Activated T-cell treated with anti-CD3 and anti-CD28 coated beads, Interleukin-2, amount 50 U/mL, for 72 hours (primary cell): ENCODE data around the gene PDSS2. TPM values are rescaled to one million over a fixed set of nuclear protein-coding genes. Genes with fewer than 3 reads are reported as not detected.

Experiments used
- ATAC-seq, 2 donors: fragments of 150-1000 bp; cut with Tn5 transposase; replicated peaks in 1 of 2; 2 replicates each; pipeline ENCODE4 v1.10.0; 2021; ENCODE audit warnings: moderate library complexity in 2 of 2, mild to moderate bottlenecking in 1 of 2
- DNase-seq, 2 donors: peaks; one replicate each; pipeline ENCODE4 v3.0.0; 2021 to 2022; ENCODE audit warnings: mixed read lengths in 1 of 2
- H3K27ac Mint-ChIP-seq: one replicate; pipeline ENCODE4 v1.8.0; 2022; ENCODE audit warnings: mild to moderate bottlenecking, moderate library complexity, mixed read lengths
- H3K27me3 Mint-ChIP-seq: one replicate; pipeline ENCODE4 v1.8.0; 2022; ENCODE audit warnings: low read depth, mixed read lengths
- H3K36me3 Mint-ChIP-seq, 2 donors: one replicate each; pipeline ENCODE4 v1.8.0; 2022; ENCODE audit warnings: mixed read lengths in 2 of 2, mild to moderate bottlenecking in 1 of 2; ENCODE audit not compliant: insufficient read depth in 2 of 2
- H3K4me1 Mint-ChIP-seq: one replicate; pipeline ENCODE4 v1.8.0; 2022; ENCODE audit warnings: low read depth, mixed read lengths
- H3K4me3 Mint-ChIP-seq, 2 donors: one replicate each; pipeline ENCODE4 v1.8.0; 2022; ENCODE audit warnings: mild to moderate bottlenecking in 2 of 2, mixed read lengths in 2 of 2, moderate library complexity in 2 of 2
- H3K9me3 Mint-ChIP-seq, 2 donors: one replicate each; pipeline ENCODE4 v1.8.0; 2022; ENCODE audit warnings: mixed read lengths in 2 of 2
- total RNA-seq, 2 donors: library from RNA; stranded (reverse); gene quantifications; one replicate each; pipeline ENCODE4 v1.2.3, GENCODE V29; 2022

Gene PDSS2
- total RNA-seq, 2 donors from 2014 or later = 12.1 to 14.3 TPM

DNA sequence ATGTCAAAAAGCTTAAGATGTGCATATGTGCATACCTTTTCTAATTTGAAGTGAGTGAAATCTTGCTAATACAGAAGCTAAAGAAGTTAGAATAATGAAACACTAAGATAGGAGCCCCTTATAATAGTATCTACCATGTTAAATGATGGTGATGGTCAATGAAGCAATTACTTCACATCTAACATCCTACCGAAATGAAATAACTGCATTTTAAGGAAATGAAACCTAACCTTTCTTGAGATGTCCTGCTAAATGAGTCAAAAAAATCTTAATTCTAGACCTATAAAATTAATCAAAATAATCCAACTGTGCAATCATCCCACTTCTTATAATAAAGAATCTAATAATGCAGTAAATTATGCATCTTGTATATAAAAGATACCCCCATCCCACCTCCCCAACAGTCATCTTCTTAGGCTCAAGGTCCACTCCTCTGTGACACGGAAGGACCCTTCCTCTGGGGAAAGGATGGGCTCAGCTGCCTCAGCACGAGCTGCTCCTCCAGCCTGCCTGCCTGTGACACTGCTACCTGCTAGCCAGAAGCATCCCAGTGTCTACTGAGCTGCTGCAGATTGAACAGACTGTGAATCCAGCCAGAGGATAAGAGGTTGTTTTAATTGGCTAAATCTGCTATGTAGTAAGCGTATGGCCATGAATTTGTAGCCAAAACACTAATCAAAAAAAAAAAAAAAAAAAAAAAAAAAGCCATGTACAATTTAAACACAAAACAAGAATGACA lies 214.5 kb downstream of the PDSS2 start:
- ATAC-seq (no peak), DNase-seq (no peak)
- no peaks in the 10 kb centered on the region for H3K4me1 Mint-ChIP-seq
- H3K27ac Mint-ChIP-seq = no peak overlapping the region
- no peaks in the 10 kb centered on the region for H3K27me3 Mint-ChIP-seq
- H3K9me3 Mint-ChIP-seq = no peaks in the 10 kb centered on the region
- no peaks in the 10 kb centered on the region for H3K36me3 Mint-ChIP-seq
- H3K4me3 Mint-ChIP-seq = no peak overlapping the region

DNA sequence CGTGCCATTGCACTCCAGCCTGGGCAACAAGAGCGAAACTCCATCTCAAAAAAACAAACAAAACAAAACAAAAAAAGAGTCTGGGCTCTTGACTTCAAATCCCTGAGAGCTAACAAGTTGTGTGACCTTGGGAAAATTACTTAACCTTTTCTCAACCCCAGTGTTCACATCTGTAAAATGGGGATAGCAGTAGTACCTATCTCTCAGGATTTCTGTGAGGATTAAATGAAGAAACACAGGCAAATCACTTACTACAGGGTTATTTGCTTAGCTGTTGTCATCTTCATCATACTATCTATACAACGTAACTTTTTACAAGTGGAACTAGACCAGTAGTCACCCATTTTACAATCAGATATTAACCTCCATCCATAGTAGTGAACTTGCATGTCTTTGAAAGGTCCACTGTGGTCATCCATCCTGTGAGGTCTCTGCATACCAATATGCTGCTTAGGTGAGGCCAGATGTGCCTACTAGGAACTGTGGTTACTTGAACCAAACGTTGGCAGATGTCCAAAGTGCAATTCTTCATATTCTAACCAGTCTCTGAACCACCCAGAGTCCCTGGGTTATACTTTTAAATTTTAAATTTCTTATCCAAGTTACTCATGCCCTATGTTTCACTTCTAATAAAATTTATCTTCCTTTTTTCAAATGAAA lies 215.2 kb downstream of the PDSS2 start:
- H3K27me3 Mint-ChIP-seq = no peaks in the 10 kb centered on the region
- DNase-seq (no peak), ATAC-seq (no peak)
- H3K36me3 Mint-ChIP-seq = no peaks in the 10 kb centered on the region
- H3K4me1 Mint-ChIP-seq = no peaks in the 10 kb centered on the region
- H3K4me3 Mint-ChIP-seq = no peak overlapping the region
- H3K27ac Mint-ChIP-seq = no peak overlapping the region
- H3K9me3 Mint-ChIP-seq = no peaks in the 10 kb centered on the region

DNA sequence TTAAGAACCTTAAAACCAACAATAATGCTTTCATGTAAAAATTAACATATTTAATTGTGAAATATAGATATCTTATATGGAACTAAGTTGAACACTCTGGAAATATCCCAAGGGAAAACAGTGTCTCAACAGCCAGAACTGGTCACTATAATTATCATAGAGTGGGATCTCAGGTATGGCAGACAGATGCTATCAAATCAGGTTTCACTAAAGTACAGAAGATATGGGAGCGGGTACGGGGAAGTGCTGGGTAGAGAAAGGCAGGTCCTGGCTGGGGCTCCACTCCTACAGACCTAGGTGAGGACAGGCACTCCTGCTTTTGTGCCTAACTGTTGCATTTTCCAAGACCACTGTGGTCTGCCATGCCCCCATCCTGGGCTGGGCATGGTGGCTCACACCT lies 215.9 kb downstream of the PDSS2 start:
- ATAC-seq (no peak), DNase-seq (no peak)
- Mint-ChIP-seq H3K27ac (no peak overlapping the region), H3K27me3 (no peaks in the 10 kb centered on the region), H3K9me3 (no peaks in the 10 kb centered on the region), H3K4me1 (no peaks in the 10 kb centered on the region), H3K4me3 (no peak overlapping the region), H3K36me3 (no peaks in the 10 kb centered on the region)

DNA sequence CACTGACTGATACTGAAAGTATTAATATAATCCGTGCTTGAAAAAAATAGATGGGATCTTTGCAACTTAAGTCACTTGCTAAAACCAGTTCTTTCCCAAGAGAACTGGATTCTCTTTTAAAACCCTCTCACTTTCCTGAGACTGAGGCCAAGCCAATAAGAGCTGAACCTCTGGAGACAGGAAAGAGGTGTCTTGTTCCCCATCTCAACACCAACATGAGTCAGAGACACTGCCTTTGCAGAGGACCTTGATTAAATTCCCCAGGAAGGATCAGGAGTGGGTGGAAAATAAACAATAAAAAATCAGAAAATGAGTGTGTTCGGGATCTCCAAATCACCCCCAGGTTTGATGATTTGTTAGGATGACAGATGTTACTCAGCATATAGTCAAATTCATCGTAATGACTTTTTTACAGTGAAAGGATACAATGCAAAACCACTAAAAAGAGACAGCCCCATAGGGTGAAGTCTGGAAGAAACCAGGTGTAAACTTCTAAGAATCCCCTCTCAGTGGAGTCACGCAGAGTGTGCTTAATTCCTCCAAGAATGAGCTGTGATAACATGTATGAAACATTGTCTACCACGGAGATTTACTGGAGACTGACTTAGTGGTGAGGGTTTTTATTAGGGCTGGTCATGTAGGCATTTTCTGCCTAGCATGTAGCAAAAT lies 221.2 kb downstream of the PDSS2 start:
- peak in 1 of 2 donors; percentile 43 for ATAC-seq
- H3K9me3 Mint-ChIP-seq = peaks cover 2 to 7% of the 10 kb centered on the region in 2 donors
- no peak overlapping the region for H3K4me3 Mint-ChIP-seq
- no peak overlapping the region for H3K27ac Mint-ChIP-seq
- DNase-seq = no peak
- no peaks in the 10 kb centered on the region for H3K4me1 Mint-ChIP-seq
- H3K36me3 Mint-ChIP-seq = peaks cover 7 to 14% of the 10 kb centered on the region in 2 donors
- H3K27me3 Mint-ChIP-seq = no peaks in the 10 kb centered on the region

DNA sequence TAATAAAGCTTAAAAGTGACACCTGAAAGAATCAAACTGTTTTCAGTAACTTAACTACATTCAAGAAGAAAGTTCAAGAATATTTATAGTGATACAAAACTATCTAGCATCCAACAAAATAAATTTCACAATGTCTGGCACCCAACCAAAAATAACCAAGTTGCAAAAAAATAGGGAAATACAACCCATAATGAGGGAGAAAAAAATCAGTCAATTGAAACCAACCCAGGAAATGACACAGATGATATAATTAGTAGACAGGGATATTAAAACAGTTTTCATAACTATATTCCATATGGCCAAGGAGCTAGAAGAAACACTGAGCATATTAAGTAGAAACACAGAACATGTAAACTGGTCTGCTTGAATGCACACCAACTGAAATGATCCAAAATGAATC lies 223.9 kb downstream of the PDSS2 start:
- Mint-ChIP-seq H3K4me1 (no peaks in the 10 kb centered on the region), H3K36me3 (peaks cover 7 to 14% of the 10 kb centered on the region in 2 donors), H3K27ac (no peak overlapping the region), H3K4me3 (no peak overlapping the region), H3K27me3 (no peaks in the 10 kb centered on the region), H3K9me3 (peaks cover 2 to 7% of the 10 kb centered on the region in 2 donors)
- ATAC-seq (no peak), DNase-seq (no peak)

DNA sequence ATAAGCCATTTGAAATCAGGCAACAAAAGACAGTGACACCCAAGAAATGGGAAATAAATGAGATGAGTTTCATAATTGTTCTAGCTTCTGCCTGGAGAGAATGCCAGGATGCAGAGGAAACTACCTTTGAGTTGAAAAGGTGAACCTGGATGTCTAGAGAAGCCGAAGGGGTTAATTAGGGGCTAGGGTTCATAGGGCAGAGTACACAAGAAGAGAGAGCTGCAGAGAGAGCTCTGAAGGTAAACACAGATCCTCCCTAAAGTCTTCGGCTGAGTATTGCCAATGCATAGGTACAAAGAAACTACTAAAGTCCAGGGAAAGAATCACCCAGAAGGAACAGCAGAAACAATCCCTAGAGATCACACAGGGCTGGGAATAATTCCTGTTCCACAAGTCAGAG lies 224.4 kb downstream of the PDSS2 start:
- ATAC-seq (no peak), DNase-seq (no peak)
- H3K4me3 Mint-ChIP-seq = no peak overlapping the region
- no peaks in the 10 kb centered on the region for H3K4me1 Mint-ChIP-seq
- peaks cover 7 to 14% of the 10 kb centered on the region in 2 donors for H3K36me3 Mint-ChIP-seq
- H3K27ac Mint-ChIP-seq = no peak overlapping the region
- H3K27me3 Mint-ChIP-seq = no peaks in the 10 kb centered on the region
- peaks cover 2 to 7% of the 10 kb centered on the region in 2 donors for H3K9me3 Mint-ChIP-seq

DNA sequence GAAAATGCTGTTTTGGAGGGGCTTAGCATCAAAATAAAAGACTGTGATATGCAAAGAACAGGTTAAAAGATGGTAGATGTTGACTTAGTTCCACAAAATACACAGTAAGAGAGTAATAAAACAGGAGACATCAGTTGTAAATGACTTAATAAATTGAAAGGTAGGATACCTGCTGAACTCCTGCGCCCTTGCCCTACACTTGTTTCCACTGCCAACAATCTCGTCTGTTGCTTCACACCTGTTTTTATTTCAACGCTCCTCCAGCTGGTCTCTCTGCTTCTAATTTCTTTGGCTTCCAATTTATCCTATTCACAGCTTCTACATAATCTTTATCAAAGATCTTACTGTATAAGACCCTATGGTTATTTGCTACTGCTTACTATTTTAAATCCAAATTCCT lies 228.1 kb downstream of the PDSS2 start:
- H3K27ac Mint-ChIP-seq = no peak overlapping the region
- DNase-seq = no peak
- no peaks in the 10 kb centered on the region for H3K27me3 Mint-ChIP-seq
- peaks cover 4 to 11% of the 10 kb centered on the region in 2 donors for H3K36me3 Mint-ChIP-seq
- no peaks in the 10 kb centered on the region for H3K4me1 Mint-ChIP-seq
- peaks cover 2 to 3% of the 10 kb centered on the region in 2 donors for H3K9me3 Mint-ChIP-seq
- no peak overlapping the region for H3K4me3 Mint-ChIP-seq
- ATAC-seq = no peak

DNA sequence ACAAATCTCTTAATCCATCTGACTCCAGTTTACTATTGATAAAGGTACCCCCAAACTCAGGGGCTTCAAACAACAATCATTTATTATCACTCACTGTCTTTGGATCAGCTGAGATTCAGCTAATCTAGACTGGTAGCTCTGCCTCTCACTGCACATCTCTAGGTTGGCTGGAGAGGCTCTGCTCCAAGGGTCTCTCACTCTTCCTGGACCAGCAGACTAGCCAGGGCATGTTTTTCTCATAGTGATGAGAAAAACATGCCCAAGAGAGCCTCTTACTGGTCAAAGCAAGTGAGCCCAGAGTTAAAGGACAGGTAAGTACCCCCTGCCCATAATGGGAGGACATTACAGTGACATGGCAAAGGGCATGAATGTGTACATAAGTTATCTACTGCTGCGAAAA lies 228.9 kb downstream of the PDSS2 start:
- peaks cover under 1 to 4% of the 10 kb centered on the region in 2 donors for H3K36me3 Mint-ChIP-seq
- H3K4me1 Mint-ChIP-seq = no peaks in the 10 kb centered on the region
- no peak overlapping the region for H3K27ac Mint-ChIP-seq

DNA sequence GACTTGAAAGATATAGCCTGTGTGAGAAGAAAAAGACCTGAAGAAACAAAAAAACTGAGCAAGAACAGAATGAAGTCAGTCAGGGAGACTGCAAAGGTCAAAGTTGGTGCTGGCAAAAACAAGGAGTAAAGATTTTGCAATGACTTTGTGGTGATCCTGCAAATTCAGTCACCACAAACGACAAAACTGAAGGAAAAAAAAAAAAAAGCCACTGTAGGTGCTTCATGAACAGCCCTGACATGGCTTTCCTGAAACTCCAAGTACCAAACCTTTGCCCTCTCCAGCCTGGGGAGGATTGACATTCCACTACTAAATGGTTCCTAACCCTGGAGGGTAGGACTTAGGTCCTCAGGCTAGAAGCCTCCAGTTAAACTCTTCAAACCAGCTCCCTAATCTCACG lies 229.3 kb downstream of the PDSS2 start:
- H3K27ac Mint-ChIP-seq = no peak overlapping the region
- H3K9me3 Mint-ChIP-seq = no peaks in the 10 kb centered on the region
- ATAC-seq (no peak), DNase-seq (no peak)
- H3K36me3 Mint-ChIP-seq = no peaks in the 10 kb centered on the region
- no peak overlapping the region for H3K4me3 Mint-ChIP-seq
- no peaks in the 10 kb centered on the region for H3K4me1 Mint-ChIP-seq
- H3K27me3 Mint-ChIP-seq = no peaks in the 10 kb centered on the region

More for the DNA sequence above, 228.9 kb downstream of the PDSS2 start:
- no peak for ATAC-seq
- Mint-ChIP-seq H3K9me3 (peaks cover 0 to 2% of the 10 kb centered on the region in 2 donors), H3K4me3 (no peak overlapping the region), H3K27me3 (no peaks in the 10 kb centered on the region)
- no peak for DNase-seq

DNA sequence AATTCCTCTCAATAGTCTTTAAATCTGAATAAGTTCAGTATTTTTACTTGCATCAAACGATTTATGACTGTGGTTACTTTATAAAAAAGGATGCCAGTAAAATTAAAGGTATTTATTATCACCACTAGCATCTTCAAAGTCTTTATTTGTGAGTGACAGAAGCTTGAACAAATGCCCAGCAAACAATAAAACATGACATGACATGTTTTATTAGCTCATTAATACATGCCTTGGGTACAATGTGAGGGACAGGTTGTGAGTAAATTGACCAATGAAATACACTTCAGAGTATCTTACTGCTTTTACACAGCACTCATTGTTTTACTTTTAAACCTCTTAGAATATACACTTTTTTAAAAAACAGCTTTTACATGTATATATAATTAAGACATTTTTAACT lies 230.6 kb downstream of the PDSS2 start:
- no peak overlapping the region for H3K27ac Mint-ChIP-seq
- H3K27me3 Mint-ChIP-seq = no peaks in the 10 kb centered on the region
- H3K4me1 Mint-ChIP-seq = no peaks in the 10 kb centered on the region
- ATAC-seq (no peak), DNase-seq (no peak)
- no peaks in the 10 kb centered on the region for H3K36me3 Mint-ChIP-seq
- no peaks in the 10 kb centered on the region for H3K9me3 Mint-ChIP-seq
- no peak overlapping the region for H3K4me3 Mint-ChIP-seq

DNA sequence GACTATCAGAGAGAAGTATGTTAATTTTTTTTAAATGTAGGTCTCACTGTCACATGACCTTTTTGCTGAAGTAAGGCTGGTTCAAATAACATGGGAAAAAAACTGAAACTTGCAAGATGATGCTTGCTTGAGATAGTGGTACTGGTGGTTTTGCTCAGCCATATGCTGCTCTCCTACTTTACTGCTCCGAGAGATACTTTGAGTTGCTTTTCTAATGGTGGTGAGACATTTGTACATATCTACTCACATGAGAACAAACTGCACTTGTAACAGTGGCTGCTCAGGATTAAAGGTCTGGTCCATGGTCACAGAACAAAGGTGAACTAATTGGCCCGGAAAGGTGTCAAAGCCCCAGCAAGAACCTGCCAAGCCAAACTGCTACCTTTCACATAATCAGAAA lies 237.8 kb downstream of the PDSS2 start:
- Mint-ChIP-seq H3K27ac (no peak overlapping the region), H3K9me3 (no peaks in the 10 kb centered on the region), H3K4me1 (no peaks in the 10 kb centered on the region), H3K36me3 (no peaks in the 10 kb centered on the region), H3K27me3 (no peaks in the 10 kb centered on the region), H3K4me3 (no peak overlapping the region)
- ATAC-seq (no peak), DNase-seq (no peak)

DNA sequence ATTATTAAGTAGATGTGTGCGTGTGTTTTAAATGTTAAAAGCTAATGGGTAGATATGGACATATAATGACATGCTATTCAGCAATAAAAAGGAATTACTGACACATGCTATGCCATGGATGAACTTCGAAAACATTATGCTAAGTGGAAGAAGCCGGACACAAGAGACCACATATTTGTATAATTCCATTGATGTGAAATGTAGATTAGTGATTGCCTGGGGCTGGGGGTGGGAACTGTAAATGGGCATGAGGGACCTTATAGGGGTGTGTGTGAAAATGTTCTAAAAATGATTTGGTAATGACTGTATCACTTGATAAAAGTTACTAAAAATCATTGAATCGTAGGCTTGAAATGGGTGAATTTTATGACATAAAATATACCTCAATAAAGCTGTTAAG lies 239.5 kb downstream of the PDSS2 start:
- Mint-ChIP-seq H3K27ac (no peak overlapping the region), H3K4me3 (no peak overlapping the region), H3K9me3 (no peaks in the 10 kb centered on the region), H3K36me3 (no peaks in the 10 kb centered on the region), H3K4me1 (no peaks in the 10 kb centered on the region), H3K27me3 (no peaks in the 10 kb centered on the region)
- ATAC-seq (no peak), DNase-seq (no peak)

DNA sequence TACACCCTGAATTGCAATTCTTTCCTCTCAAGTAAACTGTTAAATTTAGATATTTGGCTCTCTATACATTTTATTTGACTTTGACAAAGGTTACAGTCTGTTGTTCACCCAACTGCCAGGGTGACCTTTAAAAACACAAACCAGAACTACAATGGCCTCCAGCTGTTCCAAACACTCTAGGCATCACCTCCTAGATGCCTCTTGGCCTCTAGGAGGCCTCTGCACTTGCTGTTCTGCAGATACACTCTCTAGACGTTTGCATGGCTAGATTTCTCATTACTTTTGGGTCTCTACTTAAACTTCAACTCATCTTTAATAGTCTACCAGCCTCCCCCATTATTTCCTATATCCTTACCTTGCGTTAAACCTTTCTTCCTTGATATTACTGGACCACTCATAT lies 241.2 kb downstream of the PDSS2 start:
- no peaks in the 10 kb centered on the region for H3K4me1 Mint-ChIP-seq
- H3K27ac Mint-ChIP-seq = peak overlapping the region; percentile 27
- no peaks in the 10 kb centered on the region for H3K36me3 Mint-ChIP-seq
- no peaks in the 10 kb centered on the region for H3K9me3 Mint-ChIP-seq
- no peak overlapping the region for H3K4me3 Mint-ChIP-seq
- DNase-seq = no peak
- H3K27me3 Mint-ChIP-seq = no peaks in the 10 kb centered on the region
- no peak for ATAC-seq
